NCI-H1105 (cell line): ENCODE data around the gene PRRT3.
"Not testable (repeated sequence)": the region's sequence is repeated elsewhere in the genome, so short reads cannot be mapped to it uniquely, and the experiment has no call there.

Source experiments
- DNase-seq: peaks from one replicate; lab custom pipeline; 2025; lab: John Stamatoyannopoulos, UW

PRRT3 gene

DNA sequence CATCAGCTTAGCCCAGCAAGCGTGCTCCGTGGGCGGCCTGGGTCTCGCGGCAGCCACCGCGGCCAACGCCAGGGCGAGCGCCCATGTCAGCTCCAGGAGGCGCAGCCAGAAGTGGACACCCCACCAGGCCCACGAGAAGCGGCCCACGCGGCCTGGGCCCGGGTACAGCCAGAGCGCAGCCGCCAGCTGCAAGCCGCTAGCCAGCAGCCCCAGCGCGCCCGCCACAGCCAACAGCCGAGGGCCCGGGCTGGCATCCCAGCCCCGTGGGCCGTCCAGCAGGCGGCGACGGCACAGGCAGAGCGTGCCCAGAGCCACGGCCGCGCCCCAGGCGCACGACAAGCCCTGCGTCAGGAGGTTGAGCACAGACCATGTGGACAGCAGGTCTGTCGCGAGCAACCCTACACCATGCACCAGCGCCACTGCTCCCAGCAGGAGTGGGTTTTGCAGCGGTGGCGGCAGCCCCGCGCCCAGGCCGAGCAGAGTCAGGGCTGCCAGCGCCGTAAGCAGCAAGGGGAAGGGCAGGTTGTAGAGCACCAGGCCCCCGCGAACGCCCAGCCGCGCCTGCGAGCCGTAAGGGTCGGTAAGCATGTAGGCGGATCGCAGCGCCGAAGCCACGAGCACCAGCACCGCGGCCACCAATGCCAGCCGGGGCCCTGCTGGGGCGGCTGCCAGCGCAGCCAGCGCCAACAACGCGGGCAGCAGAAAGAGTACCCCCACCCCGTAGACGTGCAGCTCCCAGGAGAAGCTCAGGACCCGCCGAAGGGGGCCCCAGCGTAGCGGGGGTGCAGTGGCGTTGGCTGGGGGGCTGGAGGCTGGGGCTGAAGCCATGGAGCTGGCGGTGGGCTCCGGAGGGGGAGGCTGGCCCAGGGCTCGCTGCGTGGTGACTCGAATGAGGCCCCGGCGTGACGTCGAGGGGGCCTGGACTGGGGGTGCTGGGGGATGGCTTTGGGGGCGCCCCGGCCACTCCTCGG lies 4.9 kb downstream of the PRRT3 start:
- DNase-seq = peak; percentile 39

DNA sequence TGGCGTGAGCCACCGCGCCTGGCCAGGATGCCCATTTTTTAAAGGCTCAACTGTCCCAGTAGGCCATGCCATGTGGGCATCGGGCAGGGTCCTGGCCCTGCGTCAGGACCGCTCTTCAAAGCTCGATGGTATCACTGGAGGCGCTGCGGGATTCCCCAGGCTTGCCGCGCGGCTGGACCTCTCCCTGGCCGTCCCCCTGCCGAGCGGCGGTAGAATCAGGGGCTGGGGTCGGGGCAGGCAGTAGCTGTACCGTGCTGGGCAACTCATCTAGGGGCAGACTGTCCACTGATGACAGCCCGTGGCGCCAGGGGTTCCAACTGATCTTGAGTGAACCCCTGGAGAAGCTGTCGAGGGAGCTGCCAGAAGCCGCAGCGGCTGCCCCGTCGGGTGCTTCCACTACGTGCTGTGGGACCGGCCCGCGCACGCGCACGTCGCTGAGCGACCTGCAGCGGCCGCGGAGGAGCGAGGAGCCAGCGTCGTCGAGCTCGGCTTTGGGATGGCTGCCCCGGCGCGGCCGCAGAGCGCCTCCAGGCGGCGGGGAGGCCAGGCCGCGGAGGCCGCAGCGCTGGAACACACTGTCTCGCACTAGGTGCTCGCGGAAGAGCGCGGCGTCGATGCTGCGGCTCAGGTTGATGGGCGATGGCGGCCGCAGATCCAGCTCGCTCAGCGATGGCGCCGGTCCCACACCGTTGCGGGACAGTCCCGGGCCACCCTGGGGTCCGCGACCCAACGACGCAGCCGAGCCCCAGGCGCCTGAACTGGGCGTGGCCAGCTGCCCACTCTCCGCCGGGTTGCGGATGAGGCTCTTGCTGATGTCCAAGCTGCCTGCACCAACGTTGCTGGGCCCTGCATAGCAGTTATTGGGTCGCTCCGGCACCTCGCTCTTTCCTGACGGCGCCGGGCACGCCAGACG lies 5.8 kb downstream of the PRRT3 start:
- DNase-seq = peak; percentile 79

DNA sequence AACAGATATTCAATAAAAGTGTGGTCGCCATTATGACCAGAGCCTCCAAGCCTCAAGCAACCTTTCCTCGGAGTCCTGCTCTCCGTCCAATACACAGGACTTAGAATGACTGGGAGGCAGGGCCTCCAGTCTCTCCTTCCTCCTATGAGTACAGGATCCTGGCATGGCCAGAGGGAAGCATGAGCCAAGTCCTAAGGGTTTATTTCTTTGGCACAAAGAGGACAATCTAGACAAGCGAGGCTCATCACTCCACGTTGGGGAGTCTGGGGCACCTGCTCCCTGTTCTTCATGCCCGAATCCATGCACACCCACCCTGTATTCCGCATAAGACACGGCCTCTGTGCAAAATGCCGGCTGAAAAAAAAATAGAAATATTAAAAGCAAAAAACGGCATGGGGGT lies 6.8 kb downstream of the PRRT3 start:
- DNase-seq = no peak

DNA sequence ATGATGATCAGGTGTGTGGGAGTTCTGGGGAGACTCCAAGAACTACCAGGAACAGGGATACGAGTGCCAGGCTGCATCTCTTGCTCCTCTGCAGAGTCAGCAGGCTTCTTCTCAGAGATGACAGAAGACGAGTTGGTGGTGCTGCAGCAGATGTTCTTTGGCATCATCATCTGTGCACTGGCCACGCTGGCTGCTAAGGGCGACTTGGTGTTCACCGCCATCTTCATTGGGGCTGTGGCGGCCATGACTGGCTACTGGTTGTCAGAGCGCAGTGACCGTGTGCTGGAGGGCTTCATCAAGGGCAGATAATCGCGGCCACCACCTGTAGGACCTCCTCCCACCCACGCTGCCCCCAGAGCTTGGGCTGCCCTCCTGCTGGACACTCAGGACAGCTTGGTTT lies 7.9 kb downstream of the PRRT3 start:
- DNase-seq = no peak

DNA sequence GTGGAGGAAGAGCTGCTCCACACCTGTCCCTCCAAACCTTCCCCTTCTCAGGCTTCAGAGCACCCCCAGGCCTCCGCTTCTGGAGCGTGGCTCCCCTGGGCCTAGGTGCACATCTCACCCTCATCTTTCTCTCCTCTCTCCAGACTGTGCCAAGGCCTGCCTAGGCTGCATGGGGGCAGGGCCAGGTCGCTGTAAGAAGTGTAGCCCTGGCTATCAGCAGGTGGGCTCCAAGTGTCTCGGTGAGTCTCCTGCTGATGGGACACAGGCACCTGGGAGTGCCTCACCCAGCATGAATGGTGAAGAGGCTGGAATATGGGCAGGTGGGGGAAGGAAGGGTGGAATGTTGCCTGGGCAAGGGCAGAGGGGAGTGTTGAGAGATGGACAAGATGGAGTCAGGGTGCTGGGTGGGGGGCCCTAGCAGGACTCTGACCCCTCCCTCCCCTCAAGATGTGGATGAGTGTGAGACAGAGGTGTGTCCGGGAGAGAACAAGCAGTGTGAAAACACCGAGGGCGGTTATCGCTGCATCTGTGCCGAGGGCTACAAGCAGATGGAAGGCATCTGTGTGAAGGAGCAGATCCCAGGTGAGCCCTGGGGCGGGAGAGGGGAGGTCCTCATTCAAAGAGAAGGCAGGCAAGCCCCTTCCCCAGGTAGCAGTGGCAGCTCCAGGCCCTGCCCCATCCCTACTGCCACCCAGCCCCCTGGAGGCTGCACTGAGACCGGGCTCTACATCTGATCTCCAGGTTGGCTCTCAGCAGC lies 9.1 kb downstream of the PRRT3 start:
- DNase-seq = no peak

DNA sequence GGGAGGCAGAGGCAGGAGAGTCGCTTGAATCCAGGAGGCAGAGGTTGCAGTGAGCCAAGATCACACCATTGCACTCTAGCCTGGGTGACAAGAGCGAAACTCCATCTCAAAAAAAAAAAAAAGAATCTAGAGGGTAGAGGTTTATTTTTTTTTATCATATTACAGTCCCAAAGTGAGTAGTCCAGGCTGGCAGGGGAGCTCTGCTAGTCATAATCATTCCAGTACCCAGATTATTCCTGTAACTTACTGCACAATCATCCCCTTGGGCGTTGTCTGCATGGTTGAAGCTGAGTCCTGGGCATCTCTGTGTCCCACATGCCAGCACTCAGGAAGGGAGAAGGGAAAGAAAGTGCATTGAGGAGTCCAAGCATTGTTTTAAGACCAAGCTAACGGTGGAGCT lies 10.0 kb downstream of the PRRT3 start:
- no peak for DNase-seq

DNA sequence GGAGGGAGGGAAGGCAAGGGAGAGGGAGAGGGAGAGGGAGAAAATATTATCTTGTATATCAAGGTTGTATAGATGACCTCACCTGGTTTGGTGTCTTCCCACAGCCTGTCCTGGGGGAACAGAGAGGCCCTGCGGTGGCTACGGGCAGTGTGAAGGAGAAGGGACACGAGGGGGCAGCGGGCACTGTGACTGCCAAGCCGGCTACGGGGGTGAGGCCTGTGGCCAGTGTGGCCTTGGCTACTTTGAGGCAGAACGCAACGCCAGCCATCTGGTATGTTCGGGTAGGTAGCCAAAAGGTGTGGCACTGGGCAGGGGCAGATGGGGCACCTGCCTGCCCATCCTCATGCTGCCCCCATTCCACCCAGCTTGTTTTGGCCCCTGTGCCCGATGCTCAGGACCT lies 11.5 kb downstream of the PRRT3 start:
- no peak for DNase-seq

DNA sequence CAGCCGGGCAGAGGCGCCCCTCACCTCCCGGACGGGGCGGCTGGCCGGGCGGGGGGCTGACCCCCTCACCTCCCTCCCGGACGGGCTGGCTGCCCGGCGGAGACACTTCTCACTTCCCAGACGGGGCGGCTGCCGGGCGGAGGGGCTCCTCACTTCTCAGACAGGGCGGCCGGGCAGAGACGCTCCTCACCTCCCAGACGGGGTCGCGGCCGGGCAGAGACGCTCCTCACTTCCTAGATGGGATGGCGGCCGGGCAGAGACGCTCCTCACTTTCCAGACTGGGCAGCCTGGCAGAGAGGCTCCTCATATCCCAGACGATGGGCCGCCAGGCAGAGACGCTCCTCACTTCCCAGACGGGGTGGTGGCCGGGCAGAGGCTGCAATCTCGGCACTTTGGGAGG lies 12.3 kb downstream of the PRRT3 start:
- not testable (repeated sequence) for DNase-seq

DNA sequence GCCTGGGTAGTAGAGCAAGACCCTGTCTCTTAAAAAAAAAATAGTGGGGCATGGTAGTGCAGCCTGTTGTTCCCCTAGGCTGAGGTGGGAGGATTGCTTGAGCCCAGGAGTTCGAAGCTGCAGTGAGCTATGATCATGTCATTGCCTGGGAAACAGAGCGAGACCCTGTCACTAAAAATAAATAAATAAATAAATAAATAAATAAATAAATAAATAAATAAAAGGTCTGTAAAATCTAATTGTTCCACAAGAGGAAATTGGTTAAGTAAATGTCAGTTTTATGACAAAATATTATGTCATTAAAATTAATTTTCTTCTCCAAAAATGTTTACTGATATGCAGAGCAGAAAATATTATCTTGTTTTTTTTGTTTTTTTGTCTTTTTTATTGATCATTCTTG lies 13.2 kb downstream of the PRRT3 start:
- DNase-seq = no peak

DNA sequence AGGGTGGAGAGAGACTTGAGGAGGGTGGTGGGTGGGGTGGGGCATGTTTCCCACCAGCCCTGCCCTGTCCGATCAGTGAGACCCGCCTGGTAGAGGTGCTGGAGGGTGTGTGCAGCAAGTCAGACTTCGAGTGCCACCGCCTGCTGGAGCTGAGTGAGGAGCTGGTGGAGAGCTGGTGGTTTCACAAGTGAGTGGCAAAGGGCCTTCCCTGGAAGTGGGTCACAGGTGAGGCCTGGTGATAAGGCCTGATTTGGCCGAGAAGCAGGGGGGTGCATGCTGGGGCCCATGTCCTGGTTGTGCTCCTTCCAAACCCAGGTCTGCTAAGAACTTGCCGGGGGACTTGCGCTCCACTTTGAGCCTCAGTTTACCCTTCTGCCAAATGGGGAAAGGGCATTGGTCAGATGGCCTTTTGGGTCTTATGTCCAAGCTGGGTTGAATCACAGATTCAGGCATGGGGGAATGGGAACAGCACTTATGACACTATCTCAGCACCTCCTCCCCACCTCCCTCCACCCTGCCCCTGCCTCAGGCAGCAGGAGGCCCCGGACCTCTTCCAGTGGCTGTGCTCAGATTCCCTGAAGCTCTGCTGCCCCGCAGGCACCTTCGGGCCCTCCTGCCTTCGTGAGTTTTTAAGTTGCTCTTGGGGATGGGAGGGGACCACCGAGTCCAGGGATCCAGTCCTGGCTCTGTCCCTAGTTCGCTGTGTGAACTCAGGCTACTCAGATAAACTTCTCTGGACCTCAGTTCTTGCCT lies 14.5 kb downstream of the PRRT3 start:
- no peak for DNase-seq

DNA sequence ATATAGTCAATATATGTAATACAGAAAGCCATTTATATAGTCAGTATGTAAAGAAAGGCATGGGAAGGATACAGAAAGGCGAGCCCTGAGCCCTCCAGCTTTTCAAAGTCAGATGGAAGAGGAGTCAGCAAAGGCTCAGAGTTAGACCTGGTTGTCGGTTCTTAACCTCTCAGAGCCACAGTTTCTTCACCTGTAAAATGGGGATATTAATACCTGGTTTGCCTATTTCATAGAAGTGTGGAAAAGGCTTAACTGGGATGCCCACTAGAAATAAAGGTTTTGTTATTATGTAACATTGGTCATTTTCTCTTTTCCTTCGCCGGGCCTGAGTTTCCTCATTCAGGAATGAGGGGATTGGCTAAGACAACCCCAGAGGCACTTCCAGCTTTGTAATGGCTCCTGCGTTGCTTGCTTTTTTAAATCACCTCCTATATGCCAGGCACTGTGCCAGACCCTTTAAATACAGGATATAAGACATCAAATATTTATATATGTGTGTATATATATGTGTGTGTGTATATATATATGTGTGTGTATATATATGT lies 16.2 kb downstream of the PRRT3 start:
- no peak for DNase-seq

DNA sequence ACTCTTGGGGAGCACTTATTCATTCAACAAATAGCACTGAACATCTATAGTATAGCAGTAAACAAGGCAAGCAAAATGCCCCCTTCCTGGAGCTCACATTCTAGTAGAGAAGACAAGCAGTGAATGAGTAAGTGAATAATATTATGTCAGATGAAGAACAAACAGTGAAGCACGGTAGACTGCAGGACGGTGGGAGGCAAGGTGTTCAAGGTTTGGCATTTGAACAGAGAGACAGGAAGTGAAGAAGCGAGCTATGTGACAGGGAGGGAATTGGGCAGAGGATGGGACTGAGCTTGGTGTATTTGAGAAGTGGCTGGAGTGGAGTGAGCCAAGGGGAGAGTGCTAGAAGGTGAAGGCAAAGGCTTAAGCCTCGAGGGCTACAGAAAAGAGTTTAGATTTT lies 17.2 kb downstream of the PRRT3 start:
- no peak for DNase-seq

DNA sequence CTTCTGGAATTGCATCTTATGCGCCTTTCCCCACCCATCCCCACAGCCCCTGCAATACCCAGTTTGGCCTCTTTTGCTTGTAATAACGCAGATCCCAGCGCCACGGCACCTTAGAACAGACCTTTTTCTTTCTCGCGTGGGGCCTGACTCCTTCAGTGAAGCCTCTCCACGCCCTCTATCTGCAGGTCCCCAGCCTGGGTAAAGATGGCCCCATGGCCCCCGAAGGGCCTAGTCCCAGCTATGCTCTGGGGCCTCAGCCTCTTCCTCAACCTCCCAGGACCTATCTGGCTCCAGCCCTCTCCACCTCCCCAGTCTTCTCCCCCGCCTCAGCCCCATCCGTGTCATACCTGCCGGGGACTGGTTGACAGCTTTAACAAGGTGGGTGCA lies 18.0 kb downstream of the PRRT3 start:
- no peak for DNase-seq

DNA sequence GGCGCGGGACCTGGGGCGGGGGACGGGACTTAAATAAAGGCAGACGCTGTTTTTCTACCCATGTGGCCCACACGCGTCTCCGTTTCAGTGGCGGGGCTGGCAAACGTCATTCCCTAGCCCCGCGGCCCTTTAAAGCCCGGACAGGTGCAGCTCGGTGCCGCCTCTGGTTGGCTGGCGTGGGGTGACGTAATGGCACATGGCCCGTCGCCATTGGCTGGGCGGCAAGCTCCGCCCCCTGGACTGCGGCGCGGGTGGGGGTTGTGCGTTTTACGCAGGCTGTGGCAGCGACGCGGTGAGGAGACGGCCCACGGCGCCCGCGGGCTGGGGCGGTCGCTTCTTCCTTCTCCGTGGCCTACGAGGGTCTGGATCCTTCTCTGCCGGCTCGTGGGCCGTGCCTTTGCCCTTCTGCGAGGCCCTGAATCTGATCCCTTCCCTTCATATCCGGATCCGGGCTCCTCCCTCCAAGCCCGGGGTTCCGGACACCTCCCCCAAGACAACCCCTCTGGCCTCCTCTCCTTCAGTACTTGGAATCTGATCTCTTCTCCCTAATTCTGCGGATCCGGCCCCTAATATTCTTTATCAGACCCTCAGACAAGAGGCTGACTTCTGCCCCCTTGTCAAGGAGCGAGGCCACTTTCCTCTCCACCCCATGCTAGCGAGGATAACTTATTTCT lies 18.5 kb downstream of the PRRT3 start, which contains the start of gene CRELD1:
CRELD1 (plus strand) TSS at position 274 of the 674 bp plus-strand sequence. CDS start 605 bp downstream, outside the sequence.
- peak; percentile 74 for DNase-seq

DNA sequence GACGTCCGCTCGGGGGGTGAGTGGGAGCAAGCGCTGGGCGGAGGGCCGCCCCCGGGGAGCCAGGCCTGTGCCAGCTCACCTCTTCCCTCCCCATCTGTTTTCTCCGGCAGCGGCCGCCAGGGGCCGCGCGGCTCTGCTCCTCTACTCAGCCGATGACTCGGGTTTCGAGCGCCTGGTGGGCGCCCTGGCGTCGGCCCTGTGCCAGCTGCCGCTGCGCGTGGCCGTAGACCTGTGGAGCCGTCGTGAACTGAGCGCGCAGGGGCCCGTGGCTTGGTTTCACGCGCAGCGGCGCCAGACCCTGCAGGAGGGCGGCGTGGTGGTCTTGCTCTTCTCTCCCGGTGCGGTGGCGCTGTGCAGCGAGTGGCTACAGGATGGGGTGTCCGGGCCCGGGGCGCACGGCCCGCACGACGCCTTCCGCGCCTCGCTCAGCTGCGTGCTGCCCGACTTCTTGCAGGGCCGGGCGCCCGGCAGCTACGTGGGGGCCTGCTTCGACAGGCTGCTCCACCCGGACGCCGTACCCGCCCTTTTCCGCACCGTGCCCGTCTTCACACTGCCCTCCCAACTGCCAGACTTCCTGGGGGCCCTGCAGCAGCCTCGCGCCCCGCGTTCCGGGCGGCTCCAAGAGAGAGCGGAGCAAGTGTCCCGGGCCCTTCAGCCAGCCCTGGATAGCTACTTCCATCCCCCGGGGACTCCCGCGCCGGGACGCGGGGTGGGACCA lies 19.2 kb downstream of the PRRT3 start:
- DNase-seq = peak; percentile 26

DNA sequence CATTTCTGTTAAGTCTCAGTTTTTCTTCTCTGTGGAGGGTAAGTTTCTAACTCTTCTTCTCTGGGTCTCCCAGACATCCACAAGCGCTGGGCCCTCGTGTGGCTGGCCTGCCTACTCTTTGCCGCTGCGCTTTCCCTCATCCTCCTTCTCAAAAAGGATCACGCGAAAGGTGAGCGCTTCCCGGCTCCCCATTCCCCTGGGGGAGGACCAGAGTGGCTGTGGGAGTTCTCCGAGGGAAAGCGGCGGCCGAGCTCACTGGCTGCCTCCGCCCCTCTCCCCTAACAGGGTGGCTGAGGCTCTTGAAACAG lies 19.7 kb downstream of the PRRT3 start:
- no peak for DNase-seq

DNA sequence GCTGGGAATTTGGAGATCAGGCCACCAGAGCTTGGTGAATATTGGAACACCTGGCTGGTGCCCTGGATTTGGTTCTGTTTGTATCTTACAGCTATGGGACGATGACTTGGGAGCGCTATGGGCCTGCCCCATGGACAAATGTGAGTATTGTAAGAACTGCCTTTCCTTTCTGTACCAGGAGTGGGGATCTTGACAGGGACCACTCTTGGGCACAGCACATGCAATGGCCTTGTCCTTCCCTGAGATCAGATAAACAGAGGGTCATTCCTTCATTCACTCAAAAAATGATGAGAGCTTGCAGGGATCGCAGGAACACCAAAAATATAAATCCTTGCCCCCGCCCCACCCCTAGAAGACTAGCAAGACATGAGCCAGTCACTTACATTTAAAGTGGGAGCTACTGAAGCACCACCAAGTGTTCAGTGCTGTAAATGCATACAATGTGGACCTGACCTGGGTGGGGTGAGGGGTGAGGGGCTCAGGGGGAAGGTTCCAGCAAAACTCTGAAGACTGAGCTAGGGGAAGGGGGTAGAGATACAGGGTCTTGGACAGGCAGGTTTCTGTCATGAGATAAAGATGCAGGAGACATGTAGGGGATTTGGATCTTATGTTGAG lies 21.3 kb downstream of the PRRT3 start:
- DNase-seq = no peak

DNA sequence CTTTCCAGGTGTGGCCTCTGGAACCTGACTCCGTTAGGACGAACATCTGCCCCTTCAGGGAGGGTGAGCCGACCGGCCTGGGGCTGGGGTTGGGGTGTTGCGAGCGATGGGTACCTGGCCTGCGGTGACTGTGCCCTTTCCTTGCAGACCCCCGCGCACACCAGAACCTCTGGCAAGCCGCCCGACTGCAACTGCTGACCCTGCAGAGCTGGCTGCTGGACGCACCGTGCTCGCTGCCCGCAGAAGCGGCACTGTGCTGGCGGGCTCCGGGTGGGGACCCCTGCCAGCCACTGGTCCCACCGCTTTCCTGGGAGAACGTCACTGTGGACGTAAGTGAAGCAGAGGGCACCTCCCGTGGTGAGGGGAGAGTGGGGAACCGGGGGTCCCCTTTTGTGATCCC lies 24.1 kb downstream of the PRRT3 start:
- DNase-seq = no peak

DNA sequence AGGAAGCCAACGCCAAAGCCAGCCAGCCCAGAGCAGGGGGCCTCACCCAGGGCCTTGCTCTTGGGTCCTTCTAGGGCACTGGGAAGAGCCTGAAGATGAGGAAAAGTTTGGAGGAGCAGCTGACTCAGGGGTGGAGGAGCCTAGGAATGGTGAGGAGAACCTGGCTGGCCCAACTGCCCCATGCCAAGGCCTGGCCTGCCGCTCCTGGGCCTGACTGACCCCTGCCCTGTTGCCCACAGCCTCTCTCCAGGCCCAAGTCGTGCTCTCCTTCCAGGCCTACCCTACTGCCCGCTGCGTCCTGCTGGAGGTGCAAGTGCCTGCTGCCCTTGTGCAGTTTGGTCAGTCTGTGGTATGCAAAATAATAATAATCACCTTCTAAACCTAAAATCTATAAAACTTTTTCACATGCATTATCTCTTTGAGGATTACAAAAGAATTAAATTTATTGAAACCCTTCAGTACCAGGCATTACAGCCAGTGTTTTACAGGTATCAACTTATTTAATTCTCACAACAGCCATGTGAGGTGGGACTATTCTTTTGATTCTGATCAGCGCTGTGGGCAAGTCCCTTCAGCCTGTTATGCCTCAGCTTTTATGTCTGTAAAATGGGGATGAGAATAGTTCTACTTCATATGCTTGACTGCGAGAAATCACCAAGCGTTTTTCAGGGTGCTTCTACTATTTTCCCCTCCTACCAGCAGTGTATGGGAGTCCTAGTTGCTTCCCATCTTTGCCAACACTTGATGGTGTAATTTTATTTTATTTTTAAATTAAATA lies 33.8 kb downstream of the PRRT3 start:
- no peak for DNase-seq
